Measurements from ENCODE around the gene ZNF516.

Gene ZNF516

GRCh38 chr18:76428396-76429261, 66.4 kb downstream of the ZNF516 start:
- H3K36me3 ChIP-seq (ENCODE audit: insufficient read depth, low read length), result no peaks in the 10 kb centered on the region; the same call in 1 of the 2 replicates
- no peaks in the 10 kb centered on the region for H3K9me2 ChIP-seq (ENCODE audit: low read depth, low read length)
- H3K27ac ChIP-seq (ENCODE audit: low read depth, low read length, poor library complexity, severe bottlenecking), result no peak overlapping the region
- no peak overlapping the region for H3K9ac ChIP-seq (ENCODE audit: low read length)
- H3K79me2 ChIP-seq (ENCODE audit: insufficient read depth, low read length), result no peaks in the 10 kb centered on the region
- H2AFZ ChIP-seq (ENCODE audit: low read length), result no peak overlapping the region
- no peaks in the 10 kb centered on the region for H3K4me1 ChIP-seq (ENCODE audit: insufficient read depth, low read length, severe bottlenecking)
- no peaks in the 10 kb centered on the region for H3K27me3 ChIP-seq (ENCODE audit: insufficient read depth, low read length)
- no peak overlapping the region for H3K4me2 ChIP-seq (ENCODE audit: low read length)
- no peak for TF ChIP-seq EZH2 (IDR thresholded peaks at IDR 0.05; ENCODE audit: borderline replicate concordance, low read length)
- TF ChIP-seq CTCF (IDR thresholded peaks at IDR 0.05; ENCODE audit: low read length), result no peak
- H4K20me1 ChIP-seq (ENCODE audit: insufficient read depth, low read length), result no peaks in the 10 kb centered on the region
- H3F3A ChIP-seq (ENCODE audit: insufficient read depth, low read length), result no peaks in the 10 kb centered on the region
- H3K4me3 ChIP-seq (ENCODE audit: low read depth, low read length, poor library complexity, severe bottlenecking), result no peak overlapping the region
- H3K9me3 ChIP-seq (ENCODE audit: low read length), result no peaks in the 10 kb centered on the region

DNA sequence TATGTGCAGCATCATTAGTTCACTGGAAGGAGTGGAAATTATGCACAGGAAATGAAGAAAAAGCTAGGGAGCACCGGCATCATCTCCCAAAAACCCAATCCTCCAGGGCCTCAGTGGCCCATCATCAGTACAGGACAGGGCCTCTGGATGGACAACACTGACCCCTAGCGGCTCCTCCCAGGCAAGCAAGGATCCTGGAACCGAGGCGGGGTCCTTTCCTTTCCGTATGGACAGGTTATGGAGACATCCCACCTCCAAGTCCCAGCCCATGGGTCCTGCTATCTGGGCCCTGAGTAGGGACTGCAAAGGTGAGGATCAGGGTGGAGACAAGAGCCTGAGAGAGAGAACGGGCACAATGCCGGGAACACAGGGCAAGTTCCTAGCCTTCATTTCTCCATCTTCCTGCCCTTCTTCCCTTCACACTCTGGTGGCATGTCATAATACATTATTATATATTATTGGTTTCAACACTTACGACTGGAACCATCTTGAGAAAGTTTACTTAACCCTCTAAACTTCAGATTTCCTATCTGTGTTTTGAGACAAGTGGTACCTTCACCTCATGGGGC, 68.2 kb downstream of the ZNF516 start:
- TF ChIP-seq EZH2 (IDR thresholded peaks at IDR 0.05; ENCODE audit: borderline replicate concordance, low read length), result no peak
- TF ChIP-seq CTCF (IDR thresholded peaks at IDR 0.05; ENCODE audit: low read length), result peak; percentile 71; the same call in 1 of the 2 replicates
- Histone ChIP-seq H3K36me3 (ENCODE audit: insufficient read depth, low read length) (no peaks in the 10 kb centered on the region; the same call in 1 of the 2 replicates), H4K20me1 (ENCODE audit: insufficient read depth, low read length) (no peaks in the 10 kb centered on the region), H3F3A (ENCODE audit: insufficient read depth, low read length) (no peaks in the 10 kb centered on the region), H3K79me2 (ENCODE audit: insufficient read depth, low read length) (no peaks in the 10 kb centered on the region), H3K4me2 (ENCODE audit: low read length) (no peak overlapping the region), H3K9me2 (ENCODE audit: low read depth, low read length) (no peaks in the 10 kb centered on the region), H3K9me3 (ENCODE audit: low read length) (no peaks in the 10 kb centered on the region), H3K27ac (ENCODE audit: low read depth, low read length, poor library complexity, severe bottlenecking) (no peak overlapping the region), H3K27me3 (ENCODE audit: insufficient read depth, low read length) (no peaks in the 10 kb centered on the region), H3K4me1 (ENCODE audit: insufficient read depth, low read length, severe bottlenecking) (no peaks in the 10 kb centered on the region), H3K9ac (ENCODE audit: low read length) (no peak overlapping the region), H3K4me3 (ENCODE audit: low read depth, low read length, poor library complexity, severe bottlenecking) (no peak overlapping the region), H2AFZ (ENCODE audit: low read length) (no peak overlapping the region)

GRCh38 chr18:76425146-76426131, 69.6 kb downstream of the ZNF516 start:
- Histone ChIP-seq H3K9ac (ENCODE audit: low read length) (no peak overlapping the region), H3K4me1 (ENCODE audit: insufficient read depth, low read length, severe bottlenecking) (no peaks in the 10 kb centered on the region), H3K36me3 (ENCODE audit: insufficient read depth, low read length) (no peaks in the 10 kb centered on the region), H2AFZ (ENCODE audit: low read length) (no peak overlapping the region), H3K4me3 (ENCODE audit: low read depth, low read length, poor library complexity, severe bottlenecking) (no peak overlapping the region), H3F3A (ENCODE audit: insufficient read depth, low read length) (no peaks in the 10 kb centered on the region), H3K79me2 (ENCODE audit: insufficient read depth, low read length) (no peaks in the 10 kb centered on the region), H4K20me1 (ENCODE audit: insufficient read depth, low read length) (no peaks in the 10 kb centered on the region), H3K27ac (ENCODE audit: low read depth, low read length, poor library complexity, severe bottlenecking) (no peak overlapping the region), H3K9me3 (ENCODE audit: low read length) (no peaks in the 10 kb centered on the region), H3K4me2 (ENCODE audit: low read length) (no peak overlapping the region), H3K27me3 (ENCODE audit: insufficient read depth, low read length) (no peaks in the 10 kb centered on the region), H3K9me2 (ENCODE audit: low read depth, low read length) (no peaks in the 10 kb centered on the region)
- no peak for TF ChIP-seq CTCF (IDR thresholded peaks at IDR 0.05; ENCODE audit: low read length)
- TF ChIP-seq EZH2 (IDR thresholded peaks at IDR 0.05; ENCODE audit: borderline replicate concordance, low read length), result no peak

All from OCI-LY1 (cell line).